OCI-LY7 (cell line): ENCODE data around the gene CACNA1D. TPM values are rescaled to one million over a fixed set of nuclear protein-coding genes. Genes with fewer than 3 reads are reported as not detected.

Experiments used
- BruUV-seq: library from RNA; stranded (reverse); fragments of 400-500 nt; replicated peaks from 2 replicates; lab custom pipeline; 2021; lab: Mats Ljungman, UMichigan
- CTCF ChIA-PET: fragments of 300-600 bp; sonication (Branson Sonifier 250); formaldehyde crosslinking; loops from one replicate; lab custom pipeline; 2022; ENCODE audit warnings: antibody characterized with exemption; ENCODE audit not compliant: unreplicated experiment; lab: Charles Lee
- POLR2A ChIA-PET: fragments of 300-600 bp; sonication (Branson Sonifier 250); formaldehyde crosslinking; loops from one replicate; lab custom pipeline; 2022; ENCODE audit warnings: antibody characterized with exemption; lab: Charles Lee
- DNase-seq: peaks from one replicate; pipeline ENCODE4 v3.0.0-alpha.2; 2015; ENCODE audit warnings: low spot score
- H2AFZ ChIP-seq: fragments of 200-600 bp; sonication (generic), shearing (Covaris generic); 2 replicates; pipeline ENCODE4 v1.6.1; 2014; ENCODE audit warnings: mild to moderate bottlenecking, antibody characterized with exemption, low read length, moderate library complexity
- H3K27ac ChIP-seq: fragments of 200-600 bp; sonication (generic); 2 replicates; pipeline ENCODE4 v1.5.1; 2014; ENCODE audit warnings: mixed run types, low read depth, mild to moderate bottlenecking, moderate library complexity, low read length, inconsistent platforms; ENCODE audit not compliant: poor library complexity, severe bottlenecking
- H3K36me3 ChIP-seq: fragments of 200-600 bp; sonication (generic); 2 replicates; pipeline ENCODE4 v1.6.1; 2014; ENCODE audit warnings: mild to moderate bottlenecking, antibody characterized with exemption, low read length, moderate library complexity, mixed read lengths; ENCODE audit not compliant: insufficient read depth
- H3K4me1 ChIP-seq: fragments of 200-600 bp; sonication (generic); 2 replicates; pipeline ENCODE4 v1.5.1; 2014; ENCODE audit warnings: mild to moderate bottlenecking, low read length; ENCODE audit not compliant: insufficient read depth, poor library complexity, severe bottlenecking
- H3K4me2 ChIP-seq: fragments of 200-600 bp; sonication (generic); 2 replicates; pipeline ENCODE4 v1.6.1; 2014; ENCODE audit warnings: mild to moderate bottlenecking, low read length
- H3K4me3 ChIP-seq: fragments of 200-600 bp; sonication (generic); 2 replicates; pipeline ENCODE4 v1.5.1; 2014; ENCODE audit warnings: mild to moderate bottlenecking, low read depth, low read length; ENCODE audit not compliant: poor library complexity, severe bottlenecking
- H3K79me2 ChIP-seq: fragments of 200-600 bp; sonication (generic); 2 replicates; pipeline ENCODE4 v1.6.1; 2016; ENCODE audit warnings: low read depth, mild to moderate bottlenecking, low read length, moderate library complexity, mixed read lengths; ENCODE audit not compliant: insufficient read depth
- H3K9me2 ChIP-seq: fragments of 200-600 bp; sonication (generic); 2 replicates; pipeline ENCODE4 v1.6.1; 2016; ENCODE audit warnings: mild to moderate bottlenecking, low read length, mixed read lengths; ENCODE audit not compliant: insufficient read depth
- H3K9me3 ChIP-seq: fragments of 200-600 bp; sonication (generic); 2 replicates; pipeline ENCODE4 v1.6.1; 2014; ENCODE audit warnings: mild to moderate bottlenecking, mixed run types, low read length, mixed read lengths
- H4K20me1 ChIP-seq: fragments of 200-600 bp; sonication (generic); 2 replicates; pipeline ENCODE4 v1.6.1; 2014; ENCODE audit warnings: mild to moderate bottlenecking, antibody characterized with exemption, low read length, moderate library complexity, mixed read lengths; ENCODE audit not compliant: insufficient read depth
- CTCF ChIP-seq: fragments of 200-600 bp; sonication (generic); conservative IDR thresholded peaks from 2 replicates; pipeline ENCODE4 v1.5.1; 2014; ENCODE audit warnings: mild to moderate bottlenecking, antibody characterized with exemption, low read length, moderate library complexity, mixed read lengths
- EZH2phosphoT487 ChIP-seq: fragments of 200-600 bp; sonication (generic); IDR thresholded peaks from 2 replicates; pipeline ENCODE4 v1.6.1; 2018; ENCODE audit warnings: low read depth, borderline replicate concordance, mild to moderate bottlenecking, mixed run types, antibody characterized with exemption, low read length, moderate library complexity, mixed read lengths
- intact Hi-C: fragments of 100-400 bp; cut with micrococcal nuclease; formaldehyde crosslinking; loops from one replicate; pipeline ENCODE4 v1.10.0; 2022; ENCODE audit not compliant: unreplicated experiment
- total RNA-seq, 2 experiments: library from RNA; depleted of rRNA in 1 of 2; stranded (reverse); fragments of >200 nt in 1 of 2; shearing (Covaris generic) in 1 of 2; gene quantifications; 2 replicates each; pipeline ENCODE4 v1.2.3, GENCODE V29; 2014 to 2022

Gene CACNA1D
- total RNA-seq, 2 experiments from 2014 or later = 0.42 TPM; not detected in 1

GRCh38 chr3:53773611-53774368, 279.4 kb downstream of the CACNA1D start:
- no peak for DNase-seq
- BruUV-seq = no TSS peak
- H3K4me2 ChIP-seq = no peak overlapping the region
- no peaks in the 10 kb centered on the region for H3K9me3 ChIP-seq
- TF ChIP-seq CTCF (no peak), EZH2phosphoT487 (no peak)
- intact Hi-C loops = no loop called here
- no peaks in the 10 kb centered on the region for H3K79me2 ChIP-seq
- H3K9me2 ChIP-seq = no peaks in the 10 kb centered on the region
- H2AFZ ChIP-seq = no peak overlapping the region
- no peaks in the 10 kb centered on the region for H4K20me1 ChIP-seq
- H3K36me3 ChIP-seq = no peaks in the 10 kb centered on the region
- H3K27ac ChIP-seq = no peak overlapping the region
- no peaks in the 10 kb centered on the region for H3K4me1 ChIP-seq
- POLR2A ChIA-PET = no interaction called here
- H3K4me3 ChIP-seq = no peak overlapping the region
- CTCF ChIA-PET = no interaction called here

GRCh38 chr3:53774414-53774813, 280.0 kb downstream of the CACNA1D start:
- TF ChIP-seq CTCF = no peak
- TF ChIP-seq EZH2phosphoT487 = no peak
- ChIA-PET CTCF (no interaction called here), POLR2A (no interaction called here)
- no peaks in the 10 kb centered on the region for H3K36me3 ChIP-seq
- H3K79me2 ChIP-seq = no peaks in the 10 kb centered on the region
- BruUV-seq = no TSS peak
- H3K9me3 ChIP-seq = no peaks in the 10 kb centered on the region
- no peaks in the 10 kb centered on the region for H4K20me1 ChIP-seq
- H3K4me2 ChIP-seq = no peak overlapping the region
- DNase-seq = no peak
- no peak overlapping the region for H3K27ac ChIP-seq
- H3K4me1 ChIP-seq = no peaks in the 10 kb centered on the region
- H2AFZ ChIP-seq = no peak overlapping the region
- intact Hi-C loops = no loop called here
- H3K9me2 ChIP-seq = no peaks in the 10 kb centered on the region
- H3K4me3 ChIP-seq = no peak overlapping the region

GRCh38 chr3:53775018-53775417, 280.6 kb downstream of the CACNA1D start:
- H3K36me3 ChIP-seq = no peaks in the 10 kb centered on the region
- TF ChIP-seq CTCF (no peak), EZH2phosphoT487 (no peak)
- no peaks in the 10 kb centered on the region for H3K9me2 ChIP-seq
- POLR2A ChIA-PET = no interaction called here
- no peak overlapping the region for H2AFZ ChIP-seq
- H3K79me2 ChIP-seq = no peaks in the 10 kb centered on the region
- no peaks in the 10 kb centered on the region for H3K4me1 ChIP-seq
- DNase-seq = no peak
- CTCF ChIA-PET = no interaction called here
- no peaks in the 10 kb centered on the region for H4K20me1 ChIP-seq
- no peak overlapping the region for H3K4me3 ChIP-seq
- no peaks in the 10 kb centered on the region for H3K9me3 ChIP-seq
- no TSS peak for BruUV-seq
- no peak overlapping the region for H3K4me2 ChIP-seq
- H3K27ac ChIP-seq = no peak overlapping the region
- intact Hi-C loops = no loop called here
